Measurements from ENCODE around the gene GNPTAB. TPM values are rescaled to one million over a fixed set of nuclear protein-coding genes. Genes with fewer than 3 reads are reported as not detected.

GNPTAB gene
- total RNA-seq, 4 donors from 2014 or later: 26.0 to 64.4 (median 34.3) TPM

GRCh38 chr12:101841069-101841468, 10.3 kb upstream of the GNPTAB start:
- TF ChIP-seq CTCF (IDR thresholded peaks at IDR 0.05; ENCODE audit: low read depth): no peak

GRCh38 chr12:101839324-101840283, 8.8 kb upstream of the GNPTAB start:
- no peak for TF ChIP-seq CTCF (IDR thresholded peaks at IDR 0.05; ENCODE audit: low read depth)

- no peak for TF ChIP-seq CTCF (IDR thresholded peaks at IDR 0.05; ENCODE audit: low read depth)
These were observed 8.0 kb upstream of the GNPTAB start for GRCh38 chr12:101838628-101839323.

- no peak for TF ChIP-seq CTCF (IDR thresholded peaks at IDR 0.05; ENCODE audit: low read depth)
These were observed 1.3 kb upstream of the GNPTAB start for GRCh38 chr12:101832030-101832429.

- no peak for TF ChIP-seq CTCF (IDR thresholded peaks at IDR 0.05; ENCODE audit: low read depth)
These were observed 956 bp downstream of the GNPTAB start for GRCh38 chr12:101829639-101830366.

GRCh38 chr12:101828463-101829196, 2.1 kb downstream of the GNPTAB start:
- TF ChIP-seq CTCF (IDR thresholded peaks at IDR 0.05; ENCODE audit: low read depth): no peak

Measured in subcutaneous adipose tissue (tissue), 4 donors.